H1 (cell line): ENCODE results near the gene IL10. TPM values are rescaled to one million over a fixed set of nuclear protein-coding genes. Genes with fewer than 3 reads are reported as not detected.

ENCODE experiments used
- CTCF ChIA-PET: fragments of 300-600 bp; sonication (Branson Sonifier 250); formaldehyde crosslinking; loops from one replicate; lab custom pipeline; 2021; ENCODE audit not compliant: partially characterized antibody; lab: Charles Lee
- POLR2A ChIA-PET: fragments of 300-600 bp; sonication (Branson Sonifier 250); formaldehyde crosslinking; loops from one replicate; lab custom pipeline; 2021; ENCODE audit warnings: inconsistent platforms; ENCODE audit not compliant: partially characterized antibody; lab: Charles Lee
- DNase-seq, 2 experiments: peaks; one replicate each; pipeline versions ENCODE4 v3.0.0 to v3.0.0-alpha.2; 2010 to 2022; ENCODE audit warnings: low spot score in 2 of 2, low read depth in 1 of 2, mixed read lengths in 1 of 2
- FAIRE-seq: peaks from 2 replicates; lab custom pipeline; 2011; peaks lifted over from hg19 to GRCh38; lab: Jason Lieb, UNC
- H2AFZ ChIP-seq: 2 replicates; pipeline ENCODE4 v1.8.1; 2012; ENCODE audit warnings: low read length, inconsistent platforms
- H2AK5ac ChIP-seq: 2 replicates; pipeline ENCODE4 v1.6.1; 2013; ENCODE audit warnings: low read depth, low read length
- H2BK120ac ChIP-seq: replicated peaks from 2 replicates; pipeline ENCODE3; 2013; ENCODE audit warnings: low read depth, low read length, inconsistent platforms
- H2BK12ac ChIP-seq: 2 replicates; pipeline ENCODE4 v1.6.1; 2013; ENCODE audit warnings: low read depth, low read length
- H2BK15ac ChIP-seq: 2 replicates; pipeline ENCODE4 v1.6.1; 2013; ENCODE audit warnings: low read length
- H2BK20ac ChIP-seq: 2 replicates; pipeline ENCODE4 v1.6.1; 2013; ENCODE audit warnings: low read length
- H2BK5ac ChIP-seq: 2 replicates; pipeline ENCODE4 v1.6.1; 2013; ENCODE audit warnings: low read depth, low read length
- H3K14ac ChIP-seq: 2 replicates; pipeline ENCODE4 v1.6.1; 2013; ENCODE audit warnings: inconsistent platforms; ENCODE audit not compliant: insufficient read length
- H3K18ac ChIP-seq: 2 replicates; pipeline ENCODE4 v1.6.1; 2013; ENCODE audit warnings: low read length; ENCODE audit errors: extremely low read depth
- H3K23ac ChIP-seq: 2 replicates; pipeline ENCODE4 v1.6.1; 2013; ENCODE audit warnings: inconsistent platforms; ENCODE audit not compliant: insufficient read length
- H3K23me2 ChIP-seq: 2 replicates; pipeline ENCODE4 v1.6.1; 2013; ENCODE audit warnings: low read depth, low read length
- H3K27ac ChIP-seq: 2 replicates; pipeline ENCODE4 v1.6.1; 2011; ENCODE audit warnings: low read depth, low read length, inconsistent platforms
- H3K27me3 ChIP-seq, 4 experiments: replicated peaks in 1 of 4; 1 replicate in 1 of 4; 2 replicates in 3 of 4; pipeline versions ENCODE4 v1.6.1 to v1.8.1; 2011 to 2013; ENCODE audit warnings: low read length in 3 of 4, mild to moderate bottlenecking in 3 of 4, inconsistent platforms in 2 of 4, mixed read lengths in 2 of 4, moderate library complexity in 1 of 4; ENCODE audit not compliant: control insufficient read depth in 3 of 4, insufficient read depth in 3 of 4; ENCODE audit errors: extremely low read depth in 1 of 4
- H3K36me3 ChIP-seq, 4 experiments: 2 replicates each; pipeline versions ENCODE4 v1.6.1 to v1.8.1; 2011 to 2013; ENCODE audit warnings: mild to moderate bottlenecking in 4 of 4, low read length in 3 of 4, moderate library complexity in 2 of 4, control low read depth in 1 of 4, inconsistent platforms in 1 of 4; ENCODE audit not compliant: insufficient read depth in 4 of 4, control insufficient read depth in 2 of 4
- H3K4ac ChIP-seq: replicated peaks from 2 replicates; pipeline ENCODE3; 2013; ENCODE audit warnings: low read length, low read depth, mixed read lengths, inconsistent platforms; ENCODE audit not compliant: insufficient read length
- H3K4me1 ChIP-seq, 4 experiments: replicated peaks in 1 of 4; 1 replicate in 1 of 4; 2 replicates in 3 of 4; pipeline versions ENCODE4 v1.6.1 to v1.8.1; 2011 to 2013; ENCODE audit warnings: low read length in 3 of 4, inconsistent platforms in 2 of 4, mixed read lengths in 1 of 4; ENCODE audit not compliant: insufficient read depth in 4 of 4, control insufficient read depth in 3 of 4
- H3K4me2 ChIP-seq, 2 experiments: 2 replicates each; pipeline versions ENCODE4 v1.6.1 to v1.8.1; 2011 to 2013; ENCODE audit warnings: low read depth in 2 of 2, low read length in 2 of 2, control low read depth in 1 of 2, inconsistent platforms in 1 of 2, mild to moderate bottlenecking in 1 of 2; ENCODE audit not compliant: insufficient read depth in 1 of 2
- H3K4me3 ChIP-seq, 4 experiments: fragments of 200-600, 300-600 bp in 1 of 4; sonication (generic), shearing (Covaris generic), sonication (Bioruptor Twin) in 1 of 4; 2 replicates each; pipeline versions ENCODE4 v1.5.1 to v1.8.1; 2011 to 2016; ENCODE audit warnings: low read length in 4 of 4, low read depth in 3 of 4, control low read depth in 2 of 4, inconsistent platforms in 2 of 4, mild to moderate bottlenecking in 2 of 4, mixed read lengths in 1 of 4, moderate library complexity in 1 of 4; ENCODE audit not compliant: insufficient read depth in 2 of 4; ENCODE audit errors: extremely low read depth in 1 of 4
- H3K56ac ChIP-seq: replicated peaks from 2 replicates; pipeline ENCODE3; 2013; ENCODE audit warnings: low read depth, mild to moderate bottlenecking, mixed read lengths, low read length, inconsistent platforms; ENCODE audit not compliant: insufficient read length
- H3K79me1 ChIP-seq: 2 replicates; pipeline ENCODE4 v1.6.1; 2013; ENCODE audit warnings: low read depth, low read length, control low read depth
- H3K79me2 ChIP-seq, 2 experiments: 2 replicates each; pipeline versions ENCODE4 v1.6.1 to v1.8.1; 2012 to 2013; ENCODE audit warnings: low read length in 2 of 2, mild to moderate bottlenecking in 2 of 2, inconsistent platforms in 1 of 2; ENCODE audit not compliant: insufficient read depth in 2 of 2, control insufficient read depth in 1 of 2
- H3K9ac ChIP-seq, 4 experiments: replicated peaks in 1 of 4; 1 replicate in 1 of 4; 2 replicates in 3 of 4; pipeline versions ENCODE4 v1.6.1 to v1.8.1; 2011 to 2013; ENCODE audit warnings: low read depth in 3 of 4, low read length in 3 of 4, control low read depth in 2 of 4, mild to moderate bottlenecking in 2 of 4, moderate library complexity in 2 of 4, inconsistent platforms in 1 of 4; ENCODE audit errors: extremely low read depth in 1 of 4
- H3K9me3 ChIP-seq, 2 experiments: 2 replicates each; pipeline versions ENCODE4 v1.6.1 to v1.8.1; 2012 to 2013; ENCODE audit warnings: mild to moderate bottlenecking in 2 of 2, moderate library complexity in 2 of 2, control low read depth in 1 of 2, inconsistent platforms in 1 of 2, low read depth in 1 of 2, low read length in 1 of 2, mixed read lengths in 1 of 2; ENCODE audit not compliant: insufficient read depth in 2 of 2
- H4K20me1 ChIP-seq, 2 experiments: replicated peaks in 1 of 2; 2 replicates each; pipeline versions ENCODE3 to v1.8.1; 2011 to 2013; ENCODE audit warnings: inconsistent platforms in 2 of 2, low read length in 2 of 2, mild to moderate bottlenecking in 1 of 2; ENCODE audit not compliant: insufficient read depth in 2 of 2, control insufficient read depth in 1 of 2
- H4K5ac ChIP-seq: 2 replicates; pipeline ENCODE4 v1.6.1; 2013; ENCODE audit warnings: low read length, low read depth, mixed read lengths, inconsistent platforms; ENCODE audit not compliant: insufficient read length
- H4K8ac ChIP-seq: 2 replicates; pipeline ENCODE4 v1.8.0; 2013; ENCODE audit warnings: mild to moderate bottlenecking, moderate library complexity, low read length, inconsistent platforms; ENCODE audit not compliant: insufficient read depth; ENCODE audit errors: extremely low read depth
- H4K91ac ChIP-seq: replicated peaks from 2 replicates; pipeline ENCODE3; 2013; ENCODE audit warnings: low read length, mixed read lengths, inconsistent platforms; ENCODE audit not compliant: insufficient read length
- WGBS, 2 experiments: shearing (Covaris generic) in 1 of 2; methylation state at CpG; one replicate each; pipeline versions ENCODE4 v1.1.6 to v1.1.7; 2013 to 2015; ENCODE audit warnings: low lambda C conversion rate in 2 of 2, mixed read lengths in 2 of 2, inconsistent platforms in 1 of 2, low coverage in 1 of 2, missing lambda C conversion rate in 1 of 2; ENCODE audit not compliant: insufficient replicate concordance in 2 of 2, insufficient coverage in 1 of 2, insufficient read length in 1 of 2; ENCODE audit errors: extremely low coverage in 1 of 2, missing lambda C conversion rate in 1 of 2; 5-methylcytosine and 5-hydroxymethylcytosine counted together
- polyA plus RNA-seq, 7 experiments: library from polyadenylated mRNA; depleted of rRNA in 3 of 7; stranded (reverse) in 5 of 7; unstranded in 2 of 7; fragments of >200 nt in 5 of 7; fragments of 200-250 nt in 2 of 7; gene quantifications; 1 replicate in 5 of 7; 2 replicates in 1 of 7; 4 replicates in 1 of 7; pipeline versions ENCODE4 v1.2.1 to v1.2.3, GENCODE V29; 2011 to 2013; ENCODE audit warnings: missing spikeins in 2 of 7, mixed read lengths in 2 of 7
- total RNA-seq: library from RNA; stranded (reverse); fragmentation: NEBNext Ultra II Directional; extraction: Animal tissue kit (Norgen Biotek cat#: 25700); gene quantifications from 2 replicates; pipeline ENCODE4 v1.2.1, GENCODE V29; 2021

The IL10 gene
- total and polyA plus RNA-seq, 2 of the 8 experiments (the other 6 are each of a cell fraction or from before 2014, with no cell fraction given): not detected

DNA sequence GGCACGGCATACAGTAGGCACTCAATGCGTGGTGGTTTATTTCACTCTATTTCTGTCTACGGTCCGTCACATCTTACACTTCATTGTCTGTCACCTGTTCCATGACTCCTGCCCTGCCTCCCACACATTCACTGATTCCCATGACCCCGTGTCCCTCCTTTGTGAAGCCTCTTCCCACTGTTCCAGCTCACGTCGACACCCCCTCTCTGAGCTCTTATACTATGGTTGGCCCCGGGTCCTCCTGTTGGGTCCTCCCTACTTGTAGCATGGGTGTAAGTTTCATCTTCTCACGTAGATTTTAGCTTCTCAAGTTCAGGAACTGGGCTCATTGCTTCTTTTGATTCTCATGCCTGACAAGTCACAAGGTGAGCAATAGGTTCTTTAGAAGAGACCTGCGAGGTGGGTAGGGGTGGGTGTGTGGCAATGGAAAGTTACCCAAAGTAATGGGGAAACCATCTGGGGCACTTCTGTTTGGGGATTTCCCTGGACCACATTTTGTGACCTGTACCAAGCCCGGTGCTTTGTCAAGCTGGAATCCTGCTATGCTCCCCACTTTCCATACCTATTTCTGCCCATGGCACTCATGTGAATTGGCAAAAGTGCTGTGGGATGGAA is 22.1 kb upstream of the IL10 start:
- H2AFZ ChIP-seq: no peak overlapping the region
- 93% methylated on average over 11 of the region's 11 CpGs; no CpG with 5 or more reads in 1 of the 2 experiments for WGBS, 2 experiments

More for the DNA sequence above, 22.1 kb upstream of the IL10 start:
- no peak overlapping the region for H2AK5ac ChIP-seq
- H4K91ac ChIP-seq: no peak overlapping the region
- no peak for DNase-seq
- H3K14ac ChIP-seq: no peak overlapping the region
- no peak for FAIRE-seq
- no peaks in the 10 kb centered on the region for H3K9me3 ChIP-seq
- no peak overlapping the region for H2BK15ac ChIP-seq
- H3K4me2 ChIP-seq: no peak overlapping the region
- ChIA-PET POLR2A (no interaction called here), CTCF (interaction anchor here (0.6 to 2.5 kb wide), 9 partner anchors 10 to 139 kb away, joined by 3 to 15 read pairs (median 4); no protein-coding TSS in a partner anchor)
- H3K23ac ChIP-seq: no peak overlapping the region
- no peak overlapping the region for H3K4ac ChIP-seq
- H3K56ac ChIP-seq: no peak overlapping the region
- H2BK20ac ChIP-seq: no peak overlapping the region
- H2BK12ac ChIP-seq: no peak overlapping the region
- H4K5ac ChIP-seq: no peak overlapping the region
- no peak overlapping the region for H3K4me3 ChIP-seq
- no peak overlapping the region for H4K8ac ChIP-seq
- no peaks in the 10 kb centered on the region for H4K20me1 ChIP-seq
- no peak overlapping the region for H3K27ac ChIP-seq
- H2BK5ac ChIP-seq: no peak overlapping the region
- no peaks in the 10 kb centered on the region for H3K79me2 ChIP-seq
- no peaks in the 10 kb centered on the region for H3K27me3 ChIP-seq
- no peaks in the 10 kb centered on the region for H3K23me2 ChIP-seq
- H3K18ac ChIP-seq: no peak overlapping the region
- H3K36me3 ChIP-seq: no peaks in the 10 kb centered on the region
- H3K79me1 ChIP-seq: no peaks in the 10 kb centered on the region
- no peak overlapping the region for H3K9ac ChIP-seq
- no peaks in the 10 kb centered on the region for H3K4me1 ChIP-seq
- no peak overlapping the region for H2BK120ac ChIP-seq
